CD4-positive, alpha-beta T cell treated with Interferon alpha-2 for 1 hour (primary cell): ENCODE results near the gene SMIM29.
"Not testable (repeated sequence)": the region's sequence is repeated elsewhere in the genome, so short reads cannot be mapped to it uniquely, and the experiment has no call there.

ENCODE experiments used
- DNase-seq, 2 donors: peaks; one replicate each; pipeline ENCODE4 v3.0.0-alpha.2; 2020 to 2022

SMIM29 gene

DNA sequence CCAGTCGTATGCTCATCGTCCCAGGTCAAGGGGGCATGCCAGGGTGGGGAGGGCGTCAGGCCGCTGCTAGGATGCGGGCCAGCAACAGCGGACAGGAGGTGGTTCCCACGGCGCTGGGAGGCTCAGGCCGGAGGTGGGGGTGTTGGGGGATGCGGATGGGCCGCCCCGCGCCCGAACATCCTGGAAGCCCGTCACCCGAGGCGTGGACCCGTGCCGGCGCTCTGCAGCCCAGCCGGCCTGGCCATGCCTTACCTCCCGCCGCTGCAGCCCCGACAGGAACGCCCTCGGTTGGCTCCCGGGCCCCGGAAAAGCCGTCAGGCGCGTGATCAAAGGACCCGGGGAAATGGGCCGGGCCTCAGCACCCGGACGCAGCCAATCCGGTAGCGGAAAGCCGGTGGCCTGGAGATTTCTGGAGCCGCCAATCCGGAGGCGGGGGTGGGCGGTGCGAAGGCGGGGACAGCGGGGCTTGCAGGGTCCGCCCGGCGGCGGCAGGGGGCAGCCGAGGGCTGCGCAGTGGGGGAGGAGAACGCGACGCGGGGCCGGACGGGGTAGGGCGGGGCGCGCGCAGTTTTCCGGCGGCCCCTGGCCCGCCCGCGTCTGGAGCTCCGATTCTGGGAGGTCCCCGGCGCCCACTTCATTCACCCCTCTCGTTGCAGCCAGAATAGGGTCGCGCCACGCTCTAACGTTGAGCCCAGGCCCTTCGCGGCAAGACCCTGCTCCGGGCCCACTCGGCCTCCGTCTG, at the start of gene SMIM29:
Gene SMIM29 (minus strand): TSS at position 280 of the 742 bp plus-strand sequence. CDS start 1,215 bp downstream, outside the sequence.
- peak; percentile 95 to 98 for DNase-seq

DNA sequence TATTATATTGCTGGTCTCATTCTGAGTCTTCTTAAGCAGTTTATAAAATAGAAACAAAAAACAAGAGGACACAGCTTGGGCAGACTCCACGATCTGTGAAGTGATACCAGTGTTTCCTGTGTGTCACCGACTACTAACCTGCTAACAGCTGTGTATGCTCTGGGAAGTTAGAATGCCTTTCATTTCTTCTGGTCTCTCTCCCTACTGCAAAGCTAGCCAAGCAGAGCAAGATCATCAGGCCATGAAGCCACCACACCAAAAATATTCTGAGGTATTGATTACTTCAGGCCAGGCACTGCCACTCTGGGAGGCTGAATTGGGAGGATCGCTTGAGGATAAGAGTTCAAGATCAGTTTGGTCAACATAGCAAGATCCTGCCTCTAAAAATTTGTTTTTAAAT, 46.9 kb upstream of the SMIM29 start:
- peak in 1 of 2 donors; percentile 31 for DNase-seq

DNA sequence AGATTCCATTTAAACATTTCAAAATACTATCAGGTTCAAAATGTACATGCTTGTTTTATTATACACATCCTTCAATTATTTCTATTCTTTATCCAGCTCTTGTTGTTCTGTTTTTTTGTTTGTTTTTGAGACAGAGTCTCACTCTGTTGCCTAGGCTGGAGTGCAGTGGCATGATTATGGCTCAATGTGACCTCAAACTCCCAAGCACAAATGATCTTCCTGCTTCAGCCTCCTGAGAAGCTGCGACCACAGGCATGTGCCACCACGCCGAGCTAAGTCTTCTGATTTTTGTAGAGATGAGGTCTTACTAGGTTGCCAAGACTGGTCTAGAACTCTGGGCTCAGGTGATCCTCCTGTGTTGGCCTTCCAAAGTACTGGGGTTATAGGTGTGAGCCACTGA, 44.1 kb upstream of the SMIM29 start:
- DNase-seq: no peak

DNA sequence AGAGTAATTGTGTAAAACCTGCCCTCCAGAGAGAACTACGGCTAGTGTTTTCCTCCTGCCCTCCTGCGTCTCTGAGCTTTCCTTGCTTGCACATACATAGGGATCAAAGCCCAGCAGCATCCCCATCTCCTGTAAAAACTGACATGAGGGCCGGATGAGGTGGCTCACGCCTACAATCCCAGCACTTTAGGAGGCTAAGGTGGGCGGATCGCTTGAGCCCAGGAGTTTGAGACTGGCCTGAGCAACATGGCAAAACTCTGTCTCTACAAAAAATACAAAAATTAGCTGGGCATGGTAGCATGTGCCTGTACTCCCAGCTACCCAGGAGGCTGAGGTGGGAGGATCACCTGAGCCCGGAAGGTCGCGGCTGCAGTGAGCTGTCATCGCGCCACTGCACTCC, 40.3 kb upstream of the SMIM29 start:
- DNase-seq: no peak

DNA sequence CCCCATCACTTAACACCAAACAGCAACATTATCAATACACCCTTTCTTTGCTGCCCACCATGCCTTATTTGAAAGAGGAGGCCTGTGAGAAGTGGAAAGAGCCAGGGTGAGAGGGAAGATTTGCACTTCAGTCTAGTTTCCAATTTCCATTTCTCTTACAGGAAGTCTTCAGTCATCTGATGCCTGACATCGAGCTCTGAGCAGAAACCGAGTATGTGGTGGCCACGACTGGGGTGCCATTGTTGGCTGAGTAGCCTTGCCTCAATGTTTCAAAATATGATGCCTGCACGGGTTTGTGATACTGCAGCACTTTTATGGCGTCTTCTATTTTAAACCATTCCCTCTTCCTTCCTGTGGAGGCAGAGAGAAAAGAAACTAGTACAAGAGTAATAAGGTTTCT, 39.8 kb upstream of the SMIM29 start:
- no peak for DNase-seq

DNA sequence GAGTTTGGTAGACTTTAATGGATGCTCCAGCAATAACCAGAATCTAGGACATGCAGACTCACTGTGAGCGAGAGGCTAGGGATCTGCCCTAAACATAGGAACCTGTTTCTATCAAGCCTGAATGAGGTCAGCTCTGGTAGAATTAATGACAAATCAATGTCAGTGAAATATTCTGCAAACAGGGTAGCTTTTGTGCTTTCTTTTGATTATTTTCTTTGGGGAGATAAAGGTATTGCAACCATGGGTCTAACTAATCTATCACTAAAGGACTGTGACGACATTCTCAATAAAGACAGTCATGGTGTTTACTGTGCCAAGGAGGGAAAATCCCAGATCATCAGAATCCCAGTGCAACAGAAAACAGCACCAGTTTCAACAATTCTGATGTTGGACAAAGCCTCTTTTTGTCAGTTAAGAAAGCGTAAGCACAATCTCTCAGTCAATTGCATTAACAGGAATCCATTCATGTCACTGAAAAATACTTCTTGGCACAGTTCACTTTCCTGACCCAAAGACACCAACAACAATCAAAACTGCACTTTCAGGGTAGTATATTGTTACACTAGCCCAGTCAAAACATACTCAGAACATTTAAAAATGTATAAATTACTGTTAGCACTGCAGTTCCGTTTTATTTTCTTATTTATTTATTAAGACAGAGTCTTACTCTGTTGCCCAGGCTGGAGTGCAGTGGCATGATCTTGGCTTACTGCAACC, 36.8 kb upstream of the SMIM29 start:
- no peak for DNase-seq

DNA sequence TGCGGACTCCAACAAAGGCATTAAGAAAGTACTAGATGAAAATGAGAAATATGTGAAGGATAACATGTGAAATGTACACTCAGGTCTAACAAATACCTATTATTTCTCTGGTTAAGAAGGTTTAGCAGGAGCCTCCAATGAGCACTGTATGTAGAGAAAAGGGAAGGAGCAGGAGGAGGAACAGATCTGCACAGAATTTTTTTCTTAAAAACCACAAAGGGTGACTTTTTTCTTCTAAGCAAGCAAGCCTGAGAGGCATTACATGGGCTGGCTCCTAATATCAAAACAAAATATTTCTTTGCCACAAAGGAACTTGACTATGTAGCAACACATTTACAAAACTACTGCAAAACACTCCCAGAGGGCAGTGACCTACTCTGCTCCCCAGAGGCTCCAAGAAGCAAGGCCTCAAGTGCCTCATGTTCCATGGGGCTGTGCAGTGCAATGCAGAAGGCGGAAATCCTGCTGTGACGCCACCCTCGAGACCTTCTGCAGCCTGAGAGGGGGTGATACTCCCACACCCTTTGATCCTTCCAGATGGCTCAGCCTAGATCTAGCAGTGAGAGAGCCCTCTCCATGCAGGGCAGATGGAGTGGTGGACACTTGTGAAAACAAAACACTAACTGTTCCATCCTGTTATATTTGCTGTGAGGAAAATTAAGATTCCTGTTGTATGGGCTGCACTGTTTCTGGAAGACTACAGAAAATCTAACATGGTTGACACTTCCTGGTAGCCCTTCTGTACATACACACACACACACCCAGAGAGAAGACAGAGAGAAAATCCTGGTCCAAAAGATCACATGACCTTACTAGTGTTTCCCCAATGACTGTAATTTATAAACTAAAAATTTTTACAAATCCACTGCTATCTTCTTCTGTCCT, 36.0 kb upstream of the SMIM29 start:
- peak; percentile 13 to 33 for DNase-seq

DNA sequence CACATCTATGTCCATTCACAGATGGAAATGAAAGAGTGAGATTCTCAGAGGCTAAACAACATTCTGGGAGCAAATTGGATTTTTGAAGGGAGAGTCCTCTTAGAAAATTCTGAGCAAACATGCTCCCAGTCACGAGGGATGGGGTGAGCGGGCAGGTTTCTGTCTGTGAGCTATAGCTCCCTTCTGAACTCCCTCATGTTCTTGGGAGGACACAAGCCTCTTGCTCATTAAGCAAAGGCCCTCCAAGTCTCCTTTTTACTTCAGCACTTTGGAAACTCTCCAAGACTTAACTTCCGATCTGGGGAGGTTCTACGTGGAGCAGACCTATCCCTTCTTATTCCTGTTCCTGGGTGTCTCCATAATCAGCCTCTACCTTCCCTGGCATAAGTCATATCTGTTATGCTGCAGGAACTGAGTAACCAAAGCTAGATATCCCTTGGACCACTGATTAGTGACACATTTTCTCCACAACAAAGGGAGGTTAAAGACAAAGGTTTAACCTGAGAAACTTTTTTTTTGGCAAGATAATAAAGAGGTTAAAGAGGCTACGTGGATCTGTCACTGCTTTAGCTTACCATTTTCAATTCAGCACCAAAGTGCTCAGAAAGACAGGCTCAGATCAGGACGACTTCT, 33.0 kb upstream of the SMIM29 start:
- DNase-seq: no peak

DNA sequence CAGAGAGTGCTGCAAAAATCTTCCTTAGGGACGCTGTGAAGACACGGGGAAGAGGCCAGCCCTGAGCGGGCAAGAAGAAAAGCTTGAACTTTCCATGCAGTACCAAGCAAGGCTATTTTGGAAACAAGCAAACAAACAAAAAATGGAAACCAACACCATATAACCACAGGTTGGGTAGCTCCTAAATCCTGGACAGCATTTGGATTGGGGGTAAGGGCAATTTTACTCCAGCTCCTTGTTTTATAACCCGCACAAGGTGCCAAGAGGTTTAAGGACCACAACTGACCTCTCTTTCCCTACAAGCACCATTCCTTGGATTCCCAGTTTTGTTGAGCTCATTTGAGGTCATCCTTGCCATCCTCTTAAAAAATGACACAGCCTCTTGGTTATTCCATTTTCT, 31.4 kb upstream of the SMIM29 start:
- DNase-seq: no peak

DNA sequence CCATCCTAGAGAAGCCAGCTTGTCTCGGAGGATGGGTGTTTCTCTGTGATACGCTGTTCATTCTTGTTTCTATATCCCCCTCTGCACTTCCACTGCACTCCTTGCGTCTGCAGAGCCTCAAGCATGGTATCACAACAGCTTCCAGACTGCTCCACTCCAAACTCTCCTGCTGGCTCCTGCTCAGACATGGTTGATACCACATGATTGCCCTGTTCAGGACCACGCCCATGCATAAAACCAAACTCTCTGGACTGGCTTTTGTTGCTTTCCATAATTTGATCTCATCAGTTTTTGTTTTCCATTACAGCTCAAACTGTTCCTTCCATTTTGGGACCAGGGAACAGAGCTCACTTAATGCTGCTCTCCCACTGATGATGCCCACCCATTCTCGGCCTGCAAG, 30.0 kb upstream of the SMIM29 start:
- no peak for DNase-seq

DNA sequence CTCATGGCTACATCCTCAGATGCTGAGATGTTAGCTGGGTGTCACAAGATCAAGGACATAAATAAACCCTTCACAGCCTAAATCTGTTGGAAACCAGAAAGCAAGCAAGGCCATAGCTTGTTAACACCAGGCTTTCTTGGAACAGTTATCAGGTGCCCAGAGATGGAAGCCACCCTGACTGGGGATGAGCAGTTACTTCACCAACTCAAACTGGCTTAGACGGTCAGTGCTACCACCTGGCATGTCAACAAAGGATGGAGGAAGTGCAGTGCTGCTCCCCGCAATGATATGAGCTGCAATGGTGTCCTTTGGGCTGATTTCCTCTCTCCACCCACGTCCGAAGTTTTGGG, 28.9 kb upstream of the SMIM29 start:
- no peak for DNase-seq

DNA sequence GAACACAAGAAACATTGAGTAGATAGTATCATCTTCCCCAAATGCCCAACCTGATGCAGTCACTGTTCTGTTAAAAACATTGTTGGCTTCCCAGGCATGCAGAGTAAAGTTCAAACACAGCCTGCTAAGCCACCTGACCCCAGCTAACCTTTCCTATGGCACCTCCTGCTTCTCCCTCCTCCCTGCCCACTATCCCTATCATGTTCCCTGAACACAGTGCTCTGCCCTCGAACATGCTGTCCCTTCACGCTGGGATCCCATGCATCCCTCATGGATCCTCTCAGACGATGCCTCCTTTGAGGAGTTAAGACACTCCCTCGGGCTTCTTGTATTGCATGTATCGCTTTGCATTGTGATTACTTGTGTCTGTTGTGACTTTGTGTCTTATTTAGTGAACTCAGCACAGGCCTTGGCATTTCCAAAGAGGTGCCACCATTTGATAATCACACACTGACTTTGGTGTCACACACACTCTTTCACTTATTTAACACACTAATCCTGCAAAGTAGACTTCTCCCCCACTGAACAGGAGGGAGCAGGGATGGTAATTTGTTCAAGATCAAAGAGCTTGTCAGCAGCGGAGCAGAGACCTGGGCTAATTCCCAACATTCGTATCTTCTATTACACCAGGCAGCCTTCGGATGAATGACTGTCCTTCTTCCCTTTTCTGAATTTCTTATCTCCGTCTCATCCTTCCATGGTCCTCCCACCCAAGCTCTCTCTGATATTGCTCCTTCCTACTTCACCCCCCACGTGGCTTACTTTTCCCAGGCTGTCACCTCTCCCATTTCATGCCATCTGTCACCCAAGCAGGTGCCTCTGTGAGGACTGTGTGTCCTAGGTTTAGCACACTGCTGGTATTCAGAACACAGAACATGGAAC, 28.3 kb upstream of the SMIM29 start:
- no peak for DNase-seq

DNA sequence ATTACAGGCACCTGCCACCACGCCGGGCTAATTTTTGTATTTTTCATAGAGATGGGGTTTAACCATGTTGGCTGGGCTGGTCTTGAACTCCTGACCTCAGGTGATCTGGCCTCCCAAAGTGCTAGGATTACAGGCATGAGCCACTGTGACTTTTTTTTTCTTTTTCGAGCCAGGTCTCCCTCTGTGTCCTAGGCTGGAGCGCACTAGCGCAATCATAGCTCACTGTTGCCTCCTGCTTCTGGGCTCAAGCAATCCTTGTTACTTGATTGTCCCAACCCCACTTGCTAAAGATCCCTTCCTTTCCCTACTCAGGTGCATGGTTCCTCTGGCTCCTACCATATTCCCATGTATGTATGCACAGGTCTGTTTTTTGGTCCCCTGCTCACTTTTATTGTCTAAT, 27.4 kb upstream of the SMIM29 start:
- DNase-seq: no peak

DNA sequence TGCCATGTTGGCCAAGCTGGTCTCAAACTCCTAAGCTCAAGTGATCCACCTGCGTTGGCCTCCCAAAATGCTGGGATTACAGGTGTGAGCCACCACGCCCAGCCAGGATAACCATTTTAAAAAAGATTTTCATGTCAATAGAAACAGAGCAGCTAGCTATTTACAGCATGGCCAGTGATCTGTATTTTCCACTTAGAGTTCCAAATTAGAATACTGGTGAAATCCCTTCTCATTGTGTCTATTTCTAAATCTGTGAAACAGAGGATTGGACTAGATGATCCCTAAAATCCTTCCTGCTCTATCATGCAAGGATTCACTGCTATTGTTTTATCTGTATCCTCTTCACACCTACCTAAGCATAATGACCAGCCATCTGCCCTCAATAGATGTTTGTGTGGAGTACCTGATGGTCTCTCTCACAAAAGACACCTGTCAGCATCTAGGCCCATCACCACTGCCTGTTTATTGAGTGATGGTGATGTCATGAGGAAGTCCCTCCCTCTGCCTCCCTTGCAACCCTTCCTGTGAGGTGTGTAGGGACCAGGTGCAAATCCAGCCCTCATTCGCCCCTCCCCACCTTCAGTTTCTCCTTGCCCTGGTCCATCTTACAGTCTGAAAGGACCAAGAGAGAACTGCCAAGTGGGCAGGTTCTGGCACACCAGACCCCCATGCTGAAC, 26.5 kb upstream of the SMIM29 start:
- DNase-seq: no peak

DNA sequence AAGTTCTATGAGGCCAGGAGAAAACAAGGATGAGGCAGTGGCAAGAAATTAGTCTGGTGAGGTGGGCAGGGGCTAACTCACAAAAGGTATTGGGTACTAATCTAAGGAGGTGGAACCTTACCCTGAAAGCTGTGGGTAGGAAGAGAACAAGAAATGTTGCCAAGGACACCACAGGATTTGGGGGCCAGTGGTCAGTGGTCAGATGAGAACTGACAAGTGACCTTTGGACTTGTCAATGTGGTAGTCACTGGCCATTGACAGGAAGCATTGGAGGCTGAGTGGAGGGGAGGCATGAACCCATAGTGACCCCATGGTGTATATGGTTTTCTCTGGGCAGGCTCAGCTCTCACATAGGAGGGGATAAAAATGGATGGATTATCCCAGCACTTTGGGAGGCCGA, 25.3 kb upstream of the SMIM29 start:
- DNase-seq: no peak

DNA sequence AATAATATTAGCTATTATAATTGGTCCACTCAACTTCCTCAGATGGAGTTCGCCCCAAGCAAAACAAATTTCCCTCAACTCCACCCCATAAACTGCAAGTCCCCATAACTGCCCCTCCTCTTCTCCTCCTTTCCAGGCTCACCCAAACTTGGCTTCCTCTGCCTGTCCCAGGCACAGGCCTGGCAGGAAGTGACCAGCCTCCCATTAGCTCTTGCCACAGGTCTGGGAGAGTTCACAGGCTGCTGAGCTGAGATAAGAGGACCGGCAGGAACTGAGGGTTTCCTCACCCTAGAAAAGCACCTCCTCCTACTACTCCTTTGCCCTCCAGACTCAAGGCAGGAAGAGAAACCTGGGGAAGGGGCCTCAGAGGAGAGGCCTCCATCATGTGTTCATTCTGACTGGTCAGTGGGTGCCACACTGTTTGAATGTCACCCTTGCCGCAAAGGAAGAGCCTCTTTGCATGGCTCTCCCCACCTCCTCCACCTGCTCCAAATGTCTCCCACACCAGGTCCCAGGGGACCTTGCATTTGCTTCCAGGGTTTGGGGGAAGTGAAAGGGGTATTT, 24.5 kb upstream of the SMIM29 start:
- peak in 1 of 2 donors; percentile 8 for DNase-seq

DNA sequence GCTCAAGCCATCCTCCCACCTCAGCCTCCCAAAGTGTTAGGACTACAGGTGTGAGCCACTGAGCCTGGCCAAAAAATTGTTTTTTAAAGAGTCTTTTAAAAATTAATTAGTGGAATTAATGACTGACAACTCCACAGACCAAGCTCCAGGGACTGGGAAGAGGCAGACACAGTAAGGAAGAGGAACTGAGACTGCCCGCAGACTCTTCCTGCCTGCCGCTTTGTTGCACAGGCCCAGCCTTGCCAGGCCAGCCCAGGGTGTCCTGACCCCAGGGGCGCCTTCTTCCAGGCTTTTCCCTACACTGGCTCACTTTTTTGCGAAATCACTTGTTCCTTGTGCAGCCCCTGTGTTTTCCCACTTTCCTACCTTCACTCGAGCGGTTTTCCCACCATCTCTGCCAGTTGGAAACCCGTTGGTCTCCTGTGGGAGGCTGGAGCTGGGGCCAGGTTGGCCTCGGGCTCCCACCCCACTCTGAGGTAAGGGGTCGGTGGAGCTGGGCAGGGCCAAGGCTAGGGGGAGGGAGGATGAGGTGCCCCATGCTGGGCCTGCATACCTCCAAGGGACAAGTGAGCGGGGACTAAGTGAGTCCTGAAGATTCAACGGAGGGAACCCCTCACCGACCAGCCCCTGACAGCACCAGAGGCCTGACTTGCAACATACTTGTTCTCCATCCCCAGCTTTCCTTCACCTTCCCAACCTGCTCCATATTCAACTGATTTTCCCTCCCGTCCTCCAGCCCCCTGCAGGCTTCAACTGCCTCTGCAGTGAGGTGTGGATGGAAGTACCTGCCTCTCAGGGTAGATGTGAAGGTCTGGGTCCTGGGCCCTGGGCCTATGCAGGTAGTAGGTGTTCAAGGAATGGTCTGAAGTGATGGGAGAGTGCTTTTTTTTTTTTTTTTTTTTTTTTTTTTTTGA, 23.5 kb upstream of the SMIM29 start:
- DNase-seq: peak in 1 of 2 donors; percentile 15

DNA sequence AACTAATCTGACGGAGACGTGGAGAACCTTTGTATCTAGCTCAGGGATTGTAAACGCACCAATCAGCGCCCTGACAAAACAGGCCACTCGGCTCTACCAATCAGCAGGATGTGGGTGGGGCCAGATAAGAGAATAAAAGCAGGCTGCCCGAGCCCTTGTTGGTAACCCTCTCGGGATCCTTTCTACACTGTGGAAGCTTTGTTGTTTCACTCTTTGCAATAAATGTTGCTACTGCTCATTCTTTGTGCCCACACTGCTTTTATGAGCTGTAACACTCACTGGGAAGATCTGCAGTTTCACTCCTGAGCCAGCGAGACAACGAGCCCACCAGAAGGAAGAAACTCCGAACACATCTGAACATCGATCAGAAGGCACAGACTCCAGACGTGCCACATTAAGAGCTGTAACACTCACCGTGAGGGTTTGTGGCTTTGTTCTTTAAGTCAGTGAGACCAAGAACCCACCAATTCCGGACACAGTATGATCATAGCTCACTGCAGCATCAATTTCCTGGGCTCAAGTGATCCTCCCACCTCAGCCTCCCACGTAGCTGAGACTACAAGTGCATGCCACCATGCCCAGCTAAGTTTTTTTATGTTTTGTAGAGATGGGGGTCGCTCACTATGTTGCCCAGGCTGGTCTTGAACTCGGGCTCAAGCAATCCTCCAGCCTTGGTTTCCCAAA, 21.0 kb upstream of the SMIM29 start:
- peak in 1 of 2 donors; percentile 21 for DNase-seq

DNA sequence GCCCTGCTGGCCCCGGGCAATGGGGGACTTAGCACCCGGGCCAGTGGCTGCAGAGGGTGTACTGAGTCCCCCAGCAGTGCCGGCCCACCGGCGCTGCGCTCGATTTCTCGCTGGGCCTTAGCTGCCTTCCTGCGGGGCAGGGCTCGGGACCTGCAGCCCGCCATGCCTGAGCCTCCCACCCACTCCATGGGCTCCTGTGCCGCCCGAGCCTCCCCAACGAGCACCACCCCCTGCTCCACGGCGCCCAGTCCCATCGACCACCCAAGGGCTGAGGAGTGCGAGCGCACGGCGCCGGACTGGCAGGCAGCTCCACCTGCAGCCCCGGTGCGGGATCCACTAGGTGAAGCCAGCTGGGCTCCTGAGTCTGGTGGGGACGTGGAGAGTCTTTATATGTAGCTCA, 20.3 kb upstream of the SMIM29 start:
- DNase-seq: not testable (repeated sequence)
